ENCODE measurements around the gene CTNNBIP1. TPM values are rescaled to one million over a fixed set of nuclear protein-coding genes. Genes with fewer than 3 reads are reported as not detected.

Gene CTNNBIP1
- total RNA-seq, 6 experiments from 2014 or later = 19.7 to 25.5 (median 21.4) TPM

GRCh38 chr1:9843576-9843945 is 66.5 kb downstream of the CTNNBIP1 start:
- no peaks in the 10 kb centered on the region for H3K4me1 Mint-ChIP-seq (ENCODE audit: low read depth)
- H3K27ac Mint-ChIP-seq = no peak overlapping the region
- no peak for DNase-seq
- peaks cover 8% of the 10 kb centered on the region; the same call in 1 of the 2 replicates for H3K27me3 Mint-ChIP-seq (ENCODE audit: insufficient read depth)
- H3K36me3 Mint-ChIP-seq (ENCODE audit: low read depth) = no peaks in the 10 kb centered on the region
- TF ChIP-seq CTCF (IDR thresholded peaks at IDR 0.05) = no peak
- H3K4me3 Mint-ChIP-seq = no peak overlapping the region
- H3K9me3 Mint-ChIP-seq = no peaks in the 10 kb centered on the region

- Mint-ChIP-seq H3K36me3 (ENCODE audit: low read depth) (no peaks in the 10 kb centered on the region), H3K27ac (no peak overlapping the region), H3K4me3 (no peak overlapping the region), H3K27me3 (ENCODE audit: insufficient read depth) (peaks cover 8% of the 10 kb centered on the region; the same call in 1 of the 2 replicates), H3K9me3 (no peaks in the 10 kb centered on the region), H3K4me1 (ENCODE audit: low read depth) (no peaks in the 10 kb centered on the region)
- TF ChIP-seq CTCF (IDR thresholded peaks at IDR 0.05) = no peak
- no peak for DNase-seq
Measured at GRCh38 chr1:9842781-9843575, 67.1 kb downstream of the CTNNBIP1 start.

GRCh38 chr1:9842073-9842711 is 67.9 kb downstream of the CTNNBIP1 start:
- DNase-seq = no peak
- TF ChIP-seq CTCF (IDR thresholded peaks at IDR 0.05) = no peak
- H3K4me3 Mint-ChIP-seq = no peak overlapping the region

GRCh38 chr1:9841460-9841859 is 68.6 kb downstream of the CTNNBIP1 start:
- no peak for DNase-seq
- Mint-ChIP-seq H3K4me1 (ENCODE audit: low read depth) (peaks cover 14% of the 10 kb centered on the region), H3K36me3 (ENCODE audit: low read depth) (no peaks in the 10 kb centered on the region), H3K9me3 (no peaks in the 10 kb centered on the region), H3K4me3 (no peak overlapping the region), H3K27ac (no peak overlapping the region), H3K27me3 (ENCODE audit: insufficient read depth) (peaks cover 10% of the 10 kb centered on the region; the same call in 1 of the 2 replicates)
- no peak for TF ChIP-seq CTCF (IDR thresholded peaks at IDR 0.05)

More at GRCh38 chr1:9842073-9842711, 67.9 kb downstream of the CTNNBIP1 start:
- H3K36me3 Mint-ChIP-seq (ENCODE audit: low read depth) = no peaks in the 10 kb centered on the region
- H3K27ac Mint-ChIP-seq = no peak overlapping the region
- peaks cover 8% of the 10 kb centered on the region for H3K4me1 Mint-ChIP-seq (ENCODE audit: low read depth)
- H3K9me3 Mint-ChIP-seq = no peaks in the 10 kb centered on the region
- peaks cover 10% of the 10 kb centered on the region; the same call in 1 of the 2 replicates for H3K27me3 Mint-ChIP-seq (ENCODE audit: insufficient read depth)

- no peak for TF ChIP-seq CTCF (IDR thresholded peaks at IDR 0.05)
- Mint-ChIP-seq H3K36me3 (ENCODE audit: low read depth) (no peaks in the 10 kb centered on the region), H3K27me3 (ENCODE audit: insufficient read depth) (peaks cover 9% of the 10 kb centered on the region; the same call in 1 of the 2 replicates), H3K27ac (no peak overlapping the region), H3K9me3 (no peaks in the 10 kb centered on the region), H3K4me3 (no peak overlapping the region), H3K4me1 (ENCODE audit: low read depth) (peaks cover 26% of the 10 kb centered on the region)
- no peak for DNase-seq
Measured at GRCh38 chr1:9840176-9840575, 69.9 kb downstream of the CTNNBIP1 start.
